Dedifferentiated amniotic fluid mesenchymal stem cell (primary cell): ENCODE results near the gene GGPS1.
"Not testable (repeated sequence)": the region's sequence is repeated elsewhere in the genome, so short reads cannot be mapped to it uniquely, and the experiment has no call there.

Source experiments
- DNase-seq: peaks from one replicate; pipeline ENCODE4 v3.0.0-alpha.2; 2016; ENCODE audit errors: extremely low spot score

Gene GGPS1

GRCh38 chr1:235339746-235340145, 11.4 kb downstream of the GGPS1 start:
- DNase-seq, result no peak

- no peak for DNase-seq
Observed at GRCh38 chr1:235341334-235341733, 13.0 kb downstream of the GGPS1 start.

GRCh38 chr1:235342039-235342438, 13.7 kb downstream of the GGPS1 start:
- no peak for DNase-seq

- no peak for DNase-seq
Observed at GRCh38 chr1:235342471-235342870, 14.1 kb downstream of the GGPS1 start.

GRCh38 chr1:235343726-235344125, 15.4 kb downstream of the GGPS1 start:
- no peak for DNase-seq

GRCh38 chr1:235351441-235351840, 23.1 kb downstream of the GGPS1 start:
- DNase-seq, result no peak

GRCh38 chr1:235351898-235352297, 23.5 kb downstream of the GGPS1 start:
- DNase-seq, result no peak

- no peak for DNase-seq
Observed at GRCh38 chr1:235357485-235358373, 29.4 kb downstream of the GGPS1 start.

- DNase-seq, result no peak
Observed at GRCh38 chr1:235358899-235359298, 30.5 kb downstream of the GGPS1 start.

- DNase-seq, result not testable (repeated sequence)
Observed at GRCh38 chr1:235364189-235364588, 35.8 kb downstream of the GGPS1 start.

- no peak for DNase-seq
Observed at GRCh38 chr1:235366286-235366685, 37.9 kb downstream of the GGPS1 start.

- peak; percentile 97 for DNase-seq
Observed at GRCh38 chr1:235367000-235367908, 38.9 kb downstream of the GGPS1 start, which contains the start of gene TBCE. TBCE (plus strand) TSS chr1:235367427; CDS start chr1:235380050, 12,623 bp downstream.

GRCh38 chr1:235368428-235368827, 40.1 kb downstream of the GGPS1 start:
- DNase-seq, result no peak

GRCh38 chr1:235369802-235370201, 41.4 kb downstream of the GGPS1 start:
- no peak for DNase-seq

GRCh38 chr1:235375919-235376605, 47.7 kb downstream of the GGPS1 start:
- no peak for DNase-seq

GRCh38 chr1:235378134-235378735, 49.9 kb downstream of the GGPS1 start:
- not testable (repeated sequence) for DNase-seq

GRCh38 chr1:235381955-235382739, 53.8 kb downstream of the GGPS1 start:
- DNase-seq, result not testable (repeated sequence)

- DNase-seq, result not testable (repeated sequence)
Observed at GRCh38 chr1:235385633-235386032, 57.3 kb downstream of the GGPS1 start.

- no peak for DNase-seq
Observed at GRCh38 chr1:235391874-235392273, 63.5 kb downstream of the GGPS1 start.
